Psoas muscle (tissue), 8 donors: Measurements from ENCODE around the gene AMBRA1. TPM values are rescaled to one million over a fixed set of nuclear protein-coding genes. Genes with fewer than 3 reads are reported as not detected.
A peak's percentile ranks its signal among the peaks of the same experiment; 100 is the strongest.

Source experiments
- ATAC-seq, 4 donors: fragments of 200-7000 bp; cut with Tn5 transposase; one replicate each; pipeline ENCODE4 v1.9.1; 2020; ENCODE audit warnings: moderate library complexity in 3 of 4, mild to moderate bottlenecking in 2 of 4
- DNase-seq, 2 donors: peaks; one replicate each; pipeline ENCODE4 v3.0.0-alpha.2; 2020
- H3K27ac ChIP-seq: fragments of 200-600 bp; one replicate; pipeline ENCODE4 v1.8.0; 2022
- H3K27me3 ChIP-seq, 3 donors: fragments of 200-600 bp in 1 of 3; one replicate each; pipeline versions ENCODE4 v1.6.1 to v1.8.0; 2013 to 2022; ENCODE audit warnings: low read length in 2 of 3, mild to moderate bottlenecking in 2 of 3, moderate library complexity in 1 of 3; ENCODE audit not compliant: insufficient read depth in 3 of 3
- H3K36me3 ChIP-seq, 2 donors: fragments of 200-600 bp in 1 of 2; one replicate each; pipeline versions ENCODE4 v1.6.1 to v1.8.0; 2013 to 2022; ENCODE audit warnings: low read depth in 1 of 2, mild to moderate bottlenecking in 1 of 2, moderate library complexity in 1 of 2; ENCODE audit not compliant: insufficient read depth in 1 of 2
- H3K4me1 ChIP-seq: fragments of 200-600 bp; one replicate; pipeline ENCODE4 v1.8.0; 2022
- H3K4me3 ChIP-seq: fragments of 200-600 bp; one replicate; pipeline ENCODE4 v1.8.0; 2022; ENCODE audit warnings: mild to moderate bottlenecking
- H3K9me3 ChIP-seq: fragments of 200-600 bp; one replicate; pipeline ENCODE4 v1.8.0; 2022
- WGBS, 3 donors: extraction: QIAGEN DNeasy Blood & Tissue Kit; methylation state at CpG; one replicate each; pipeline versions ENCODE4 v1.1.6 to v1.1.7; 2013; 5-methylcytosine and 5-hydroxymethylcytosine counted together
- intact Hi-C, 2 donors: fragments of 100-400 bp; cut with DNase I; formaldehyde crosslinking; loops; one replicate each; pipeline versions ENCODE4 v1.11.0 to v1.14.2; 2022
- polyA plus RNA-seq, 3 donors: library from polyadenylated mRNA; stranded (reverse); fragments of 200-250 nt; gene quantifications; one replicate each; pipeline ENCODE4 v1.2.3, GENCODE V29; 2013
- total RNA-seq, 4 donors: library from RNA; stranded (reverse); fragmentation: NEBNext Ultra II Directional in 2 of 4; extraction: Animal tissue kit (Norgen Biotek cat#: 25700) in 2 of 4; gene quantifications; one replicate each; pipeline versions ENCODE4 v1.2.1 to v1.2.4, GENCODE V29; 2021 to 2023
- TF ChIP-seq, protein P1 (sequence below): fragments of 200-600 bp; IDR thresholded peaks from one replicate; pipeline ENCODE4 v1.8.0; 2022; ENCODE audit warnings: antibody characterized with exemption
- donor health status: healthy with polysubstance abuse.
- donor health status: DM: no; HTN: no; CAD: no; lungs with moderate emphysema.
- donor health status: Bipolar disorder and iron deficiency.
- donor health status: healthy.
- donor health status: DM: yes; HTN: yes; CAD: no.
- donor health status: DM: no; HTN: no; CAD: no.
- donor health status: DM: no; HTN: no; CAD: no.
- donor health status: DM: yes; HTN: yes; CAD: no.

Gene AMBRA1
- total and polyA plus RNA-seq, 7 donors, result 5.1 to 23.5 (median 10.8) TPM

DNA sequence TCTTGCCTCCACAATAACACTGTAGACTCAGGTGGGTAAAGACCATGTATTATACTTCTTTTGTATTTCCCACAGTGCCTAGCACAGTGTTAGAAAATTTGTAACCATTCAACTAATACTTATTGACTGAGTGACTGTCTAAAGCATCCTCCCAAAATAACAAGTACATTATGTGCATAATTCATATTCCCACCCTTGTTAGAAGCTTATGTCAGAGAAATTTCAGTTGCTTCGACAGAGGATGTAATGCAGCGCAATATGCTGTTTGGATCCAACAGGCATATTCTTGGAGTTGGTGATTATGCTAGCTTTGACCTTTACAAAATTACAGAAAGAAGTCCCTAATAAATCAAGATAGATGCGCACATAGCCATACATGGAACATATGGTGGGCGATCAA lies 53.0 kb downstream of the AMBRA1 start:
- intact Hi-C loops, result no loop called here
- peaks cover 23% of the 10 kb centered on the region for H3K4me1 ChIP-seq
- H3K27me3 ChIP-seq, result no peaks in the 10 kb centered on the region
- peaks cover 0 to 56% of the 10 kb centered on the region in 2 donors for H3K36me3 ChIP-seq
- ATAC-seq, result no peak
- H3K4me3 ChIP-seq, result no peak overlapping the region
- TF ChIP-seq, protein P1, sequence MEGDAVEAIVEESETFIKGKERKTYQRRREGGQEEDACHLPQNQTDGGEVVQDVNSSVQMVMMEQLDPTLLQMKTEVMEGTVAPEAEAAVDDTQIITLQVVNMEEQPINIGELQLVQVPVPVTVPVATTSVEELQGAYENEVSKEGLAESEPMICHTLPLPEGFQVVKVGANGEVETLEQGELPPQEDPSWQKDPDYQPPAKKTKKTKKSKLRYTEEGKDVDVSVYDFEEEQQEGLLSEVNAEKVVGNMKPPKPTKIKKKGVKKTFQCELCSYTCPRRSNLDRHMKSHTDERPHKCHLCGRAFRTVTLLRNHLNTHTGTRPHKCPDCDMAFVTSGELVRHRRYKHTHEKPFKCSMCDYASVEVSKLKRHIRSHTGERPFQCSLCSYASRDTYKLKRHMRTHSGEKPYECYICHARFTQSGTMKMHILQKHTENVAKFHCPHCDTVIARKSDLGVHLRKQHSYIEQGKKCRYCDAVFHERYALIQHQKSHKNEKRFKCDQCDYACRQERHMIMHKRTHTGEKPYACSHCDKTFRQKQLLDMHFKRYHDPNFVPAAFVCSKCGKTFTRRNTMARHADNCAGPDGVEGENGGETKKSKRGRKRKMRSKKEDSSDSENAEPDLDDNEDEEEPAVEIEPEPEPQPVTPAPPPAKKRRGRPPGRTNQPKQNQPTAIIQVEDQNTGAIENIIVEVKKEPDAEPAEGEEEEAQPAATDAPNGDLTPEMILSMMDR, result no peak
- no peaks in the 10 kb centered on the region for H3K9me3 ChIP-seq
- DNase-seq, result no peak
- WGBS, 3 donors, result 97% methylated on average over 4 of the region's 4 CpGs
- H3K27ac ChIP-seq, result no peak overlapping the region

DNA sequence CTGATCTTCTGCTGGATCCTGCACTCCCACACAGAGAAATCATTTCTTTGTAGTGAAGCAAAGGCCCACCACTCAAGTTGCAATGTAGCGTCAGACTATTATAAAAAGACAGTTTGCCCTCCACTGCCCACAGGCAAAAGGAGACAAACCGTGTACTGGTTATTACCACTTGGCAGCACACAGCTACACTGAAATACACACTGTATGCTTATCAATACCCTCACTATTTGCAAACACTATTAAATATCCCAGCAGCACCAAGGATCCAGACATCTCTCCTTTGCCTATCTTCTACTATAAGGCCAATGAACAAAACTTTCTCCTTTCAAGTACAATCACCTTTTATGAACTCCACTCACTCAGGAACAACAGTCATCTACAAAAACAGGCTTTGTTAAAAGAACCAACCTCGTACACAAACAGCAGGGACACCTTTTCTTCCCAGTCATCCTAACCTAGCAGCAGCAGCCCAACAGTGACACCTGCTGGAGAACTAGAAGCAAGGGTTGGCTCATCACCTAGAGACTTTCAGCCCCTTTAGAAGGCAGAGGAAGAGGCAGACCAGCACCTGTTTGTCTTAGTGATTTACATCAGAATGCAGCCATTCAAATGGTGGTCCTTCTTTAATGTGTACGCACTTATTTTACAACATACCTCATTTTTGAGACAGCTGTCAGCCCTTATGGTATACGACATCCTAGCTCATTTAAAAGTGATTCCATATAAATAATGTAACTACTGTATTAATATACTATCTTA lies 56.1 kb downstream of the AMBRA1 start:
- TF ChIP-seq, protein P1, result peak; percentile 88
- ATAC-seq, result peak; percentile 75 to 83 (median 82)

DNA sequence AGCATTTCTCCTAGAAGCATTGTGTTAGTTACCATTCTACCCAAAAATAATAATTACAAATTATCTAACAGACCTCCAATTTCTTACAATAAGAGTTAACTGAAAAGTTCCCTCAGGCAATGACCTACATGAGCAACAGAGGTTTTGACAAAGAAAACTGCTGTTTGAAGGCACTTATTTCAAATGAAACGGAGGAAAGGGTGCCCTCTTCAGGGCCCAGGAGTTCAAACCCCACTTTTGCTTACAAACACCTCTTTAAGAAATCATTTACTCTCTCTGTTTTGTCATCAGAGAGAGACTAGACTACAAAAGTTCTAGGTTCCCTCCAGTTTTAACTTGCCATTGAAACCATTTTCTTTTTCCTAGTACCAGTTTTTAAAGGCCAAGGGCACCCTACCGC lies 56.7 kb downstream of the AMBRA1 start:
- Histone ChIP-seq H3K27ac (no peak overlapping the region), H3K4me1 (peaks cover 37% of the 10 kb centered on the region), H3K27me3 (no peaks in the 10 kb centered on the region), H3K9me3 (no peaks in the 10 kb centered on the region), H3K36me3 (peaks cover 0 to 19% of the 10 kb centered on the region in 2 donors), H3K4me3 (no peak overlapping the region)
- ATAC-seq (no peak), DNase-seq (no peak)
- intact Hi-C loops, result loop anchor here (2.0 to 5.0 kb wide), 3 partner anchors 45 to 154 kb away; no protein-coding TSS in a partner anchor
- 84 to 96% (median 94%) methylated on average over 2 of the region's 2 CpGs for WGBS, 3 donors
- TF ChIP-seq, protein P1, result no peak

More for the DNA sequence above, 56.1 kb downstream of the AMBRA1 start:
- WGBS, 3 donors, result 54 to 61% (median 57%) methylated on average over 5 of the region's 5 CpGs
- H3K36me3 ChIP-seq, result peaks cover 0 to 25% of the 10 kb centered on the region in 2 donors
- H3K4me1 ChIP-seq, result peaks cover 37% of the 10 kb centered on the region
- no peak overlapping the region for H3K4me3 ChIP-seq
- H3K9me3 ChIP-seq, result no peaks in the 10 kb centered on the region
- DNase-seq, result peak; percentile 53 to 71
- intact Hi-C loops, result loop anchor here (2.0 to 5.0 kb wide), 3 partner anchors 45 to 155 kb away; no protein-coding TSS in a partner anchor
- H3K27me3 ChIP-seq, result no peaks in the 10 kb centered on the region
- no peak overlapping the region for H3K27ac ChIP-seq

DNA sequence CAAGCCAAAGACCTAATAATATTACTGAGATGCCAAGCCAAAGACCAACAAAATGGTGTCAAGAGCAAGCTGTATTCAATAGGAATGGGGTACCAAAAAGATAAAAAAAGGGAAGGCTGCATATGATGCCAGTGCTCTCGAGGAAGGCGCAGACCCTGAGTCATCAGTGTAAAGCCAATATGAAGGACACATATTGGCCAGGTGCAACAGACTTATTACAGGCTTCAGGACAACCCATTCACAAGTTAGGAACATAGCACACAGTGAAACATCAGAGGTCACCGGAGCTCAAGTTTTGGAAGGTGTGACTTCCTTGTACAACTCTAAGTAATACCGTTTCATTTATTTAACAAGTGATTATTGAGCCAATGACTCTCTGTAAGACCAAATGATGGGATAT lies 58.1 kb downstream of the AMBRA1 start:
- TF ChIP-seq, protein P1, result no peak
- Histone ChIP-seq H3K27ac (no peak overlapping the region), H3K36me3 (peaks cover 0 to 5% of the 10 kb centered on the region in 2 donors), H3K27me3 (no peaks in the 10 kb centered on the region), H3K9me3 (no peaks in the 10 kb centered on the region), H3K4me3 (no peak overlapping the region), H3K4me1 (peaks cover 37% of the 10 kb centered on the region)
- ATAC-seq (peak in 3 of 4 donors; percentile 50 to 60 (median 57)), DNase-seq (no peak)
- intact Hi-C loops, result loop anchor here (2.0 to 5.0 kb wide), 3 partner anchors 43 to 153 kb away; no protein-coding TSS in a partner anchor
- WGBS, 3 donors, result 76 to 89% (median 88%) methylated on average over 4 of the region's 4 CpGs
